AG08395 (cell line): ENCODE measurements around the gene PHETA1.
A peak's percentile ranks its signal among the peaks of the same experiment; 100 is the strongest.
"Not testable (repeated sequence)": the region's sequence is repeated elsewhere in the genome, so short reads cannot be mapped to it uniquely, and the experiment has no call there.

ENCODE experiments used
- DNase-seq: peaks from one replicate; pipeline ENCODE4 v3.0.0; 2012; ENCODE audit warnings: mixed read lengths, low spot score

The PHETA1 gene

GRCh38 chr12:111349101-111349747, 19.7 kb downstream of the PHETA1 start:
- no peak for DNase-seq

- DNase-seq = no peak
Observed at GRCh38 chr12:111347891-111348644, 20.8 kb downstream of the PHETA1 start.

- no peak for DNase-seq
Observed at GRCh38 chr12:111344254-111344875, 24.5 kb downstream of the PHETA1 start.

- DNase-seq = no peak
Observed at GRCh38 chr12:111343181-111343580, 25.7 kb downstream of the PHETA1 start.

GRCh38 chr12:111342376-111342775, 26.5 kb downstream of the PHETA1 start:
- DNase-seq = no peak

- no peak for DNase-seq
Observed at GRCh38 chr12:111341426-111342065, 27.3 kb downstream of the PHETA1 start.

- not testable (repeated sequence) for DNase-seq
Observed at GRCh38 chr12:111340680-111341079, 28.2 kb downstream of the PHETA1 start.

GRCh38 chr12:111340231-111340630, 28.7 kb downstream of the PHETA1 start:
- DNase-seq = no peak

GRCh38 chr12:111339321-111339938, 29.5 kb downstream of the PHETA1 start:
- no peak for DNase-seq

- DNase-seq = no peak
Observed at GRCh38 chr12:111338096-111338495, 30.8 kb downstream of the PHETA1 start.

GRCh38 chr12:111337371-111337770, 31.5 kb downstream of the PHETA1 start:
- no peak for DNase-seq

- DNase-seq = not testable (repeated sequence)
Observed at GRCh38 chr12:111336411-111336810, 32.5 kb downstream of the PHETA1 start.

- DNase-seq = no peak
Observed at GRCh38 chr12:111335811-111336210, 33.1 kb downstream of the PHETA1 start.

GRCh38 chr12:111335301-111335700, 33.6 kb downstream of the PHETA1 start:
- not testable (repeated sequence) for DNase-seq

- DNase-seq = no peak
Observed at GRCh38 chr12:111334393-111334915, 34.4 kb downstream of the PHETA1 start.

GRCh38 chr12:111330800-111331752, 37.8 kb downstream of the PHETA1 start:
- peak; percentile 67 for DNase-seq

- DNase-seq = no peak
Observed at GRCh38 chr12:111328138-111328537, 40.8 kb downstream of the PHETA1 start.

GRCh38 chr12:111327474-111327873, 41.4 kb downstream of the PHETA1 start:
- DNase-seq = no peak

GRCh38 chr12:111322336-111323250, 46.3 kb downstream of the PHETA1 start:
- DNase-seq = peak; percentile 65

- DNase-seq = no peak
Observed at GRCh38 chr12:111321317-111321716, 47.6 kb downstream of the PHETA1 start.
